Suppressor macrophage treated with lipopolysaccharide for 1 hour (primary cell): ENCODE data around the gene PAOX.
"Not testable (repeated sequence)": the region's sequence is repeated elsewhere in the genome, so short reads cannot be mapped to it uniquely, and the experiment has no call there.

ENCODE experiments used
- DNase-seq, 3 donors: peaks; one replicate each; pipeline ENCODE4 v3.0.0-alpha.2; 2020 to 2022

The PAOX gene

GRCh38 chr10:133365461-133366129 is 13.5 kb upstream of the PAOX start:
- no peak for DNase-seq

- no peak for DNase-seq
Observed at GRCh38 chr10:133366130-133366478, 13.0 kb upstream of the PAOX start.

- no peak for DNase-seq
Observed at GRCh38 chr10:133366751-133367150, 12.3 kb upstream of the PAOX start.

GRCh38 chr10:133367461-133367860 is 11.6 kb upstream of the PAOX start:
- not testable (repeated sequence) for DNase-seq

- no peak for DNase-seq
Observed at GRCh38 chr10:133368153-133368552, 10.9 kb upstream of the PAOX start.

- DNase-seq: no peak
Observed at GRCh38 chr10:133370030-133370786, 8.9 kb upstream of the PAOX start.

GRCh38 chr10:133372507-133372906 is 6.6 kb upstream of the PAOX start:
- DNase-seq: no peak

GRCh38 chr10:133373174-133374090 is 5.6 kb upstream of the PAOX start, which contains the start of gene ECHS1:
TSS of gene ECHS1 (minus strand) at chr10:133373354. CDS start at chr10:133373333, 21 bp downstream.
- DNase-seq: peak; percentile 96 to 99 (median 99)

- DNase-seq: no peak
Observed at GRCh38 chr10:133375357-133376115, 3.5 kb upstream of the PAOX start.

- not testable (repeated sequence) for DNase-seq
Observed at GRCh38 chr10:133376183-133376582, 2.9 kb upstream of the PAOX start.

GRCh38 chr10:133377025-133377817 is 1.8 kb upstream of the PAOX start:
- DNase-seq: no peak

GRCh38 chr10:133377818-133378250 is 1.2 kb upstream of the PAOX start:
- no peak for DNase-seq

GRCh38 chr10:133378251-133379096 is 588 bp upstream of the PAOX start:
- DNase-seq: peak; percentile 87 to 96 (median 92)

- peak in 1 of 3 donors; percentile 42 for DNase-seq
Observed at GRCh38 chr10:133379801-133380666, 972 bp downstream of the PAOX start.

- no peak for DNase-seq
Observed at GRCh38 chr10:133381036-133381435, 2.0 kb downstream of the PAOX start.

GRCh38 chr10:133383551-133383950 is 4.5 kb downstream of the PAOX start:
- no peak for DNase-seq

GRCh38 chr10:133384071-133384470 is 5.0 kb downstream of the PAOX start:
- DNase-seq: no peak

GRCh38 chr10:133385214-133385613 is 6.2 kb downstream of the PAOX start:
- no peak for DNase-seq

- DNase-seq: not testable (repeated sequence)
Observed at GRCh38 chr10:133386951-133387350, 7.9 kb downstream of the PAOX start.
